GM12872 (cell line): ENCODE data around the gene BRD3.
A peak's percentile ranks its signal among the peaks of the same experiment; 100 is the strongest.

Source experiments
- CTCF ChIP-seq: IDR thresholded peaks from 3 replicates; pipeline ENCODE4 v1.5.1; 2011; ENCODE audit warnings: low read depth, mild to moderate bottlenecking, low read length, moderate library complexity; ENCODE audit not compliant: insufficient read depth

The BRD3 gene

GRCh38 chr9:133993635-133994253 lies 74.1 kb downstream of the BRD3 start:
- TF ChIP-seq CTCF = no peak

- TF ChIP-seq CTCF = peak; percentile 63
These were observed 74.8 kb downstream of the BRD3 start for GRCh38 chr9:133992780-133993634.

- no peak for TF ChIP-seq CTCF
These were observed 75.7 kb downstream of the BRD3 start, which contains the start of gene VAV2 for GRCh38 chr9:133991964-133992779. VAV2 (minus strand) TSS chr9:133992324; CDS start chr9:133992278, 46 bp downstream.

- no peak for TF ChIP-seq CTCF
These were observed 76.5 kb downstream of the BRD3 start for GRCh38 chr9:133991214-133991921.

- no peak for TF ChIP-seq CTCF
These were observed 77.2 kb downstream of the BRD3 start for GRCh38 chr9:133990366-133991213.

- TF ChIP-seq CTCF = no peak
These were observed 78.0 kb downstream of the BRD3 start for GRCh38 chr9:133989625-133990365.
